GM12878 (cell line): ENCODE results near the gene LGI2. TPM values are rescaled to one million over a fixed set of nuclear protein-coding genes. Genes with fewer than 3 reads are reported as not detected.

Experiments
- ATAC-seq: fragments of 200-7000 bp; cut with Tn5 transposase; 3 replicates; pipeline ENCODE4 v1.9.1; 2020; ENCODE audit warnings: mild to moderate bottlenecking, moderate library complexity
- BruUV-seq: library from RNA; stranded (reverse); fragments of 400-500 nt; replicated peaks from 2 replicates; lab custom pipeline; 2021; lab: Mats Ljungman, UMichigan
- CTCF ChIA-PET: fragments of 300-600 bp; sonication (Branson Sonifier 250); formaldehyde crosslinking; extraction: SDS; loops from one replicate; lab custom pipeline; 2021; ENCODE audit warnings: inconsistent platforms; lab: Yijun Ruan, JAX
- POLR2A ChIA-PET: fragments of 350-600 bp; formaldehyde crosslinking; extraction: SDS; loops from one replicate; lab custom pipeline; 2021; ENCODE audit warnings: inconsistent platforms; lab: Charles Lee
- RAD21 ChIA-PET: fragments of 300-600 bp; sonication (Branson Sonifier 250); formaldehyde crosslinking; loops from one replicate; lab custom pipeline; 2023; ENCODE audit warnings: antibody characterized with exemption; ENCODE audit not compliant: unreplicated experiment; lab: Charles Lee
- SMC1A ChIA-PET: fragments of 300-600 bp; sonication (Branson Sonifier 250); formaldehyde crosslinking; loops from one replicate; lab custom pipeline; 2023; ENCODE audit not compliant: unreplicated experiment, uncharacterized antibody; lab: Charles Lee
- DNase-seq: peaks from one replicate; pipeline ENCODE4 v3.0.0-alpha.2; 2011; ENCODE audit warnings: low read depth, low spot score
- FAIRE-seq: peaks from 3 replicates; lab custom pipeline; 2011; peaks lifted over from hg19 to GRCh38; lab: Jason Lieb, UNC
- H2AFZ ChIP-seq: 2 replicates; pipeline ENCODE4 v1.6.0; 2011; ENCODE audit warnings: low read depth, low read length, control low read depth; ENCODE audit not compliant: control insufficient read depth
- H3K27ac ChIP-seq: 2 replicates; pipeline ENCODE4 v1.5.1; 2011; ENCODE audit warnings: control low read depth; ENCODE audit not compliant: control insufficient read depth, insufficient read depth
- H3K27me3 ChIP-seq, 2 experiments: replicated peaks in 1 of 2; 2 replicates each; pipeline versions ENCODE4 v1.6.0 to v1.6.1; 2011; ENCODE audit warnings: low read length in 1 of 2; ENCODE audit not compliant: control insufficient read depth in 2 of 2, insufficient read depth in 2 of 2
- H3K36me3 ChIP-seq, 2 experiments: 2 replicates each; pipeline ENCODE4 v1.5.1; 2011; ENCODE audit warnings: low read length in 1 of 2; ENCODE audit not compliant: control insufficient read depth in 2 of 2, insufficient read depth in 2 of 2
- H3K4me1 ChIP-seq: 2 replicates; pipeline ENCODE4 v1.6.1; 2011; ENCODE audit warnings: mild to moderate bottlenecking, low read length, moderate library complexity, mixed read lengths; ENCODE audit not compliant: control insufficient read depth, insufficient read depth
- H3K4me2 ChIP-seq: 2 replicates; pipeline ENCODE4 v1.6.0; 2011; ENCODE audit warnings: control low read depth; ENCODE audit not compliant: control insufficient read depth, insufficient read depth
- H3K4me3 ChIP-seq: fragments of 200-600 bp; sonication (generic); 2 replicates; pipeline ENCODE4 v1.5.1; 2016
- H3K79me2 ChIP-seq: 2 replicates; pipeline ENCODE4 v1.6.0; 2011; ENCODE audit warnings: low read length; ENCODE audit not compliant: control insufficient read depth, insufficient read depth
- H3K9ac ChIP-seq: 2 replicates; pipeline ENCODE4 v1.8.0; 2011; ENCODE audit warnings: low read length, control low read depth, mixed read lengths; ENCODE audit not compliant: control insufficient read depth, insufficient read depth
- H3K9me3 ChIP-seq: replicated peaks from 3 replicates; pipeline ENCODE4 v1.5.1; 2011; ENCODE audit warnings: mild to moderate bottlenecking, low read length; ENCODE audit not compliant: control insufficient read depth, insufficient read depth
- H4K20me1 ChIP-seq: 2 replicates; pipeline ENCODE4 v1.6.0; 2011; ENCODE audit not compliant: control insufficient read depth, insufficient read depth
- HDAC6 ChIP-seq: fragments of 200-600 bp; sonication (generic); IDR thresholded peaks from one replicate; pipeline ENCODE4 v1.8.0; 2017; ENCODE audit warnings: antibody characterized with exemption; ENCODE audit not compliant: unreplicated experiment
- HDGF ChIP-seq: fragments of 450-650 bp; IDR thresholded peaks from 2 replicates; pipeline ENCODE4 v1.6.1; 2016; ENCODE audit warnings: antibody characterized with exemption
- NFXL1 ChIP-seq: fragments of 450-650 bp; IDR thresholded peaks from 2 replicates; pipeline ENCODE4 v1.6.1; 2017; ENCODE audit warnings: antibody characterized with exemption, mild to moderate bottlenecking, borderline replicate concordance
- NR2F1 ChIP-seq: fragments of 450-650 bp; conservative IDR thresholded peaks from 2 replicates; pipeline ENCODE4 v1.6.1; 2017; ENCODE audit warnings: mild to moderate bottlenecking
- WGBS: methylation state at CpG from one replicate; pipeline ENCODE4 v1.1.6; 2016; ENCODE audit warnings: low lambda C conversion rate; ENCODE audit not compliant: insufficient replicate concordance, insufficient coverage; ENCODE audit errors: missing lambda C conversion rate; 5-methylcytosine and 5-hydroxymethylcytosine counted together
- in situ Hi-C: fragments of 300-500 bp; cut with MboI; formaldehyde crosslinking; loops from 9 replicates; pipeline ENCODE4 v1.14.3; 2018; ENCODE audit warnings: mixed read lengths
- intact Hi-C: fragments of 100-400 bp; cut with micrococcal nuclease; formaldehyde crosslinking; loops from one replicate; pipeline ENCODE4 v1.14.2; 2022; ENCODE audit not compliant: unreplicated experiment
- polyA plus RNA-seq, 11 experiments: library from polyadenylated mRNA; depleted of rRNA in 4 of 11; unstranded in 6 of 11; stranded (reverse) in 5 of 11; fragments of >200 nt; fragmentation: Nextera tagmentation in 4 of 11; fragmentation: Illumina TruSeq in 1 of 11; extraction: Ambion mirVana in 4 of 11; extraction: Trizol in 1 of 11; gene quantifications; 1 replicate in 1 of 11; 2 replicates in 10 of 11; pipeline versions ENCODE4 v1.2.1 to v1.2.3, GENCODE V29; 2011 to 2016; ENCODE audit warnings: inconsistent platforms in 2 of 11, missing spikeins in 2 of 11, low read depth in 1 of 11
- total RNA-seq, 4 experiments: library from RNA; depleted of rRNA in 3 of 4; stranded (reverse); fragments of >200 nt in 3 of 4; fragmentation: Illumina TruSeq in 1 of 4; extraction: Trizol in 1 of 4; gene quantifications; 2 replicates each; pipeline versions ENCODE4 v1.2.1 to v1.2.3, GENCODE V29; 2013 to 2021
- TF ChIP-seq, protein P1 (sequence below): IDR thresholded peaks from 2 replicates; pipeline ENCODE4 v1.6.1; 2011; ENCODE audit warnings: low read depth, mild to moderate bottlenecking, low read length, moderate library complexity, borderline replicate concordance; ENCODE audit errors: extremely low read depth
- TF ChIP-seq, protein P2 (sequence below): IDR thresholded peaks from 2 replicates; pipeline ENCODE4 v1.6.1; 2012; ENCODE audit warnings: low read depth, low read length, improper control_type of control experiment
- TF ChIP-seq, protein P3 (sequence below): fragments of 450-650 bp; IDR thresholded peaks from 2 replicates; pipeline ENCODE4 v1.6.1; 2018; ENCODE audit warnings: mild to moderate bottlenecking, low read depth, moderate library complexity; ENCODE audit not compliant: partially characterized antibody

LGI2 gene
- total and polyA plus RNA-seq, 10 of the 15 experiments (the other 5 are each of a cell fraction or from before 2014, with no cell fraction given), result not detected

DNA sequence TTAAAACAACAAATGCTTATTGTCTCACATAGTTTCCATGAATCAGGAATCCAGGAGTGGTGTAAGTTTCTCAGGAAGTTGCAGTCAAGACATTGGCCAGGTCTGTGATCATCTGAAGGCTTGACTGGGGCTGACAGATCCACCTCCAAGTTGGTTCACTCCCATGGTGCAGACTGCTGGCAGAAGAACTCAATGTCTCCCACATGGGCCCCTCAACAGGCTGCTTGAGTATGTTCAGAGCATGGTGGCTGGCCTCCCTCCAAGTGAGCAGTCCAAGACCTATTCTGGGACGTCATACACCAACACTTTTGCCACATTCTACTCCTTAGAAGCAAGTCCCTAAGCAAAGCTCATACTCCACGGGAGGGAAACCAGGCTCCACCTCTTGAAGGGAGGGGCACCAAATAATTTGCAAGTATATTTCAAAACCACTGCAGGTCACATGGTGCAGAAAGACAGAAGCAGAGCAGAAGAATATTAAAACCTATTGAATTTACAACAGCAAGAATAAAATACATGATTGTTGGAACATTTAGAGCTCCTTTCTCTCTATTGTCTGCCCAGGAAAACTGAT, 35.3 kb downstream of the LGI2 start:
- in situ Hi-C loops, result no loop called here
- H3K36me3 ChIP-seq, result no peaks in the 10 kb centered on the region
- H3K4me2 ChIP-seq, result no peak overlapping the region
- no peaks in the 10 kb centered on the region for H4K20me1 ChIP-seq
- no peaks in the 10 kb centered on the region for H3K9me3 ChIP-seq
- H3K79me2 ChIP-seq, result no peaks in the 10 kb centered on the region
- no TSS peak for BruUV-seq
- no peak overlapping the region for H3K27ac ChIP-seq
- ChIA-PET RAD21 (no interaction called here), SMC1A (interaction anchor here (1.1 kb wide), 1 partner anchor 15 kb away, joined by 4 read pairs; no protein-coding TSS in a partner anchor), POLR2A (no interaction called here), CTCF (interaction anchor here (3.9 kb wide), 1 partner anchor 15 kb away, joined by 22 read pairs; no protein-coding TSS in a partner anchor)
- FAIRE-seq (no peak), ATAC-seq (no peak), DNase-seq (no peak)
- H3K4me1 ChIP-seq, result no peaks in the 10 kb centered on the region
- intact Hi-C loops, result no loop called here
- no peak overlapping the region for H2AFZ ChIP-seq
- TF ChIP-seq HDGF, result no peak
- TF ChIP-seq, protein P1, sequence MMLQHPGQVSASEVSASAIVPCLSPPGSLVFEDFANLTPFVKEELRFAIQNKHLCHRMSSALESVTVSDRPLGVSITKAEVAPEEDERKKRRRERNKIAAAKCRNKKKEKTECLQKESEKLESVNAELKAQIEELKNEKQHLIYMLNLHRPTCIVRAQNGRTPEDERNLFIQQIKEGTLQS, result no peak
- no peak for TF ChIP-seq NFXL1
- no peak for TF ChIP-seq NR2F1
- H3K27me3 ChIP-seq, result no peaks in the 10 kb centered on the region
- H3K4me3 ChIP-seq, result no peak overlapping the region
- WGBS, result 0% methylated on average over 2 of the region's 2 CpGs
- H3K9ac ChIP-seq, result no peak overlapping the region

DNA sequence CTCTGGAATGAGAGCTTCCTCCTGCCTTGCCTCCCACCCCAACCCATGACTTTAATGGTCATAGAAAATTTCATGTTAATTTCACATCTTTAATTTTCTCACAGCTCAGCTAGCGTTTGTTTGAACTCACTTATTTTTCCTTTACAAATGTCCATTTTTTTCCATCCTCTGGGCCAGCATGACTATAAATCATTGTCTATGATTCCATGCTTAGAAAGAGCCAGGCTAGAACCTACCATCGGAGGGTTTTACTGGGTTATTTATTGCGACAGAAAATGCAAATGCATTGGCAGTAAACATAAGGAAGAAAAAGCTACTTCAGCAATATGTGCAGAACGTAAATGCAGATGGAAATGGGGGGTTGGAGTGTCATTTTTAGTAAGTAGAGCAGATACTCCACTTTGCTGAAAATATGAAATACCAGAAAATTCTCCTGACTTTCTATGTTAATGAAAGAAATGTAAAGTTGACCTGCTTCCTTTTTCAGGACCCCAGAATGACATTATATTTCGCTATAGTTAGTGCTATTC, 37.1 kb downstream of the LGI2 start:
- no peak for FAIRE-seq
- SMC1A ChIA-PET, result interaction anchor here (0.8 kb wide), 1 partner anchor 14 kb away, joined by 3 read pairs; no protein-coding TSS in a partner anchor
- no peak overlapping the region for H2AFZ ChIP-seq
- no peak overlapping the region for H3K4me2 ChIP-seq
- BruUV-seq, result no TSS peak
- H3K27ac ChIP-seq, result no peak overlapping the region
- no peaks in the 10 kb centered on the region for H4K20me1 ChIP-seq
- POLR2A ChIA-PET, result no interaction called here
- CTCF ChIA-PET, result interaction anchor here (3.9 kb wide), 1 partner anchor 13 kb away, joined by 22 read pairs; no protein-coding TSS in a partner anchor
- no peaks in the 10 kb centered on the region for H3K79me2 ChIP-seq
- no peaks in the 10 kb centered on the region for H3K4me1 ChIP-seq
- WGBS, result 17% methylated on average over 5 of the region's 5 CpGs
- H3K9ac ChIP-seq, result no peak overlapping the region
- in situ Hi-C loops (no loop called here), intact Hi-C loops (no loop called here)
- no peak for ATAC-seq
- no peaks in the 10 kb centered on the region for H3K27me3 ChIP-seq
- DNase-seq, result no peak
- no peaks in the 10 kb centered on the region for H3K9me3 ChIP-seq
- no peaks in the 10 kb centered on the region for H3K36me3 ChIP-seq
- RAD21 ChIA-PET, result no interaction called here
- no peak overlapping the region for H3K4me3 ChIP-seq
- TF ChIP-seq HDAC6, result no peak
- TF ChIP-seq, protein P2, sequence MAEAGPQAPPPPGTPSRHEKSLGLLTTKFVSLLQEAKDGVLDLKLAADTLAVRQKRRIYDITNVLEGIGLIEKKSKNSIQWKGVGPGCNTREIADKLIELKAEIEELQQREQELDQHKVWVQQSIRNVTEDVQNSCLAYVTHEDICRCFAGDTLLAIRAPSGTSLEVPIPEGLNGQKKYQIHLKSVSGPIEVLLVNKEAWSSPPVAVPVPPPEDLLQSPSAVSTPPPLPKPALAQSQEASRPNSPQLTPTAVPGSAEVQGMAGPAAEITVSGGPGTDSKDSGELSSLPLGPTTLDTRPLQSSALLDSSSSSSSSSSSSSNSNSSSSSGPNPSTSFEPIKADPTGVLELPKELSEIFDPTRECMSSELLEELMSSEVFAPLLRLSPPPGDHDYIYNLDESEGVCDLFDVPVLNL, result no peak
- TF ChIP-seq, protein P3, sequence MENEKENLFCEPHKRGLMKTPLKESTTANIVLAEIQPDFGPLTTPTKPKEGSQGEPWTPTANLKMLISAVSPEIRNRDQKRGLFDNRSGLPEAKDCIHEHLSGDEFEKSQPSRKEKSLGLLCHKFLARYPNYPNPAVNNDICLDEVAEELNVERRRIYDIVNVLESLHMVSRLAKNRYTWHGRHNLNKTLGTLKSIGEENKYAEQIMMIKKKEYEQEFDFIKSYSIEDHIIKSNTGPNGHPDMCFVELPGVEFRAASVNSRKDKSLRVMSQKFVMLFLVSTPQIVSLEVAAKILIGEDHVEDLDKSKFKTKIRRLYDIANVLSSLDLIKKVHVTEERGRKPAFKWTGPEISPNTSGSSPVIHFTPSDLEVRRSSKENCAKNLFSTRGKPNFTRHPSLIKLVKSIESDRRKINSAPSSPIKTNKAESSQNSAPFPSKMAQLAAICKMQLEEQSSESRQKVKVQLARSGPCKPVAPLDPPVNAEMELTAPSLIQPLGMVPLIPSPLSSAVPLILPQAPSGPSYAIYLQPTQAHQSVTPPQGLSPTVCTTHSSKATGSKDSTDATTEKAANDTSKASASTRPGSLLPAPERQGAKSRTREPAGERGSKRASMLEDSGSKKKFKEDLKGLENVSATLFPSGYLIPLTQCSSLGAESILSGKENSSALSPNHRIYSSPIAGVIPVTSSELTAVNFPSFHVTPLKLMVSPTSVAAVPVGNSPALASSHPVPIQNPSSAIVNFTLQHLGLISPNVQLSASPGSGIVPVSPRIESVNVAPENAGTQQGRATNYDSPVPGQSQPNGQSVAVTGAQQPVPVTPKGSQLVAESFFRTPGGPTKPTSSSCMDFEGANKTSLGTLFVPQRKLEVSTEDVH, result no peak
